Esophagus (tissue), 2 donors: ENCODE results near the gene THBS3. TPM values are rescaled to one million over a fixed set of nuclear protein-coding genes. Genes with fewer than 3 reads are reported as not detected.

Experiments
- H3K27ac ChIP-seq, 2 donors: one replicate each; pipeline ENCODE4 v1.5.1; 2013; ENCODE audit warnings: low read depth in 2 of 2, mild to moderate bottlenecking in 2 of 2, inconsistent platforms in 1 of 2, low read length in 1 of 2, moderate library complexity in 1 of 2
- H3K27me3 ChIP-seq, 2 donors: one replicate each; pipeline ENCODE4 v1.6.1; 2013; ENCODE audit warnings: low read length in 2 of 2, control low read depth in 1 of 2, mild to moderate bottlenecking in 1 of 2; ENCODE audit not compliant: insufficient read depth in 2 of 2, control insufficient read depth in 1 of 2
- H3K36me3 ChIP-seq, 2 donors: one replicate each; pipeline ENCODE4 v1.6.1; 2013; ENCODE audit warnings: low read length in 1 of 2; ENCODE audit not compliant: control insufficient read depth in 2 of 2, insufficient read depth in 2 of 2
- H3K4me1 ChIP-seq, 2 donors: one replicate each; pipeline ENCODE4 v1.6.1; 2013; ENCODE audit warnings: low read length in 1 of 2; ENCODE audit not compliant: control insufficient read depth in 2 of 2, insufficient read depth in 2 of 2
- H3K4me3 ChIP-seq, 2 donors: one replicate each; pipeline ENCODE4 v1.5.1; 2013; ENCODE audit warnings: low read length in 2 of 2, mild to moderate bottlenecking in 2 of 2, low read depth in 1 of 2, moderate library complexity in 1 of 2
- H3K9me3 ChIP-seq, 2 donors: one replicate each; pipeline ENCODE4 v1.6.1; 2013; ENCODE audit warnings: mild to moderate bottlenecking in 2 of 2, low read depth in 1 of 2, low read length in 1 of 2, moderate library complexity in 1 of 2; ENCODE audit not compliant: control insufficient read depth in 2 of 2, insufficient read depth in 1 of 2
- WGBS, 2 donors: extraction: QIAGEN DNeasy Blood & Tissue Kit; methylation state at CpG; one replicate each; pipeline ENCODE4 v1.1.7; 2013; 5-methylcytosine and 5-hydroxymethylcytosine counted together
- polyA plus RNA-seq, 2 donors: library from polyadenylated mRNA; stranded (reverse); fragments of 200-250 nt; gene quantifications; one replicate each; pipeline ENCODE4 v1.2.3, GENCODE V29; 2013
- donor health status: healthy with polysubstance abuse.
- donor health status: Bipolar disorder and iron deficiency.

Gene THBS3
- polyA plus RNA-seq, 2 donors = 12.9 to 41.5 TPM

DNA sequence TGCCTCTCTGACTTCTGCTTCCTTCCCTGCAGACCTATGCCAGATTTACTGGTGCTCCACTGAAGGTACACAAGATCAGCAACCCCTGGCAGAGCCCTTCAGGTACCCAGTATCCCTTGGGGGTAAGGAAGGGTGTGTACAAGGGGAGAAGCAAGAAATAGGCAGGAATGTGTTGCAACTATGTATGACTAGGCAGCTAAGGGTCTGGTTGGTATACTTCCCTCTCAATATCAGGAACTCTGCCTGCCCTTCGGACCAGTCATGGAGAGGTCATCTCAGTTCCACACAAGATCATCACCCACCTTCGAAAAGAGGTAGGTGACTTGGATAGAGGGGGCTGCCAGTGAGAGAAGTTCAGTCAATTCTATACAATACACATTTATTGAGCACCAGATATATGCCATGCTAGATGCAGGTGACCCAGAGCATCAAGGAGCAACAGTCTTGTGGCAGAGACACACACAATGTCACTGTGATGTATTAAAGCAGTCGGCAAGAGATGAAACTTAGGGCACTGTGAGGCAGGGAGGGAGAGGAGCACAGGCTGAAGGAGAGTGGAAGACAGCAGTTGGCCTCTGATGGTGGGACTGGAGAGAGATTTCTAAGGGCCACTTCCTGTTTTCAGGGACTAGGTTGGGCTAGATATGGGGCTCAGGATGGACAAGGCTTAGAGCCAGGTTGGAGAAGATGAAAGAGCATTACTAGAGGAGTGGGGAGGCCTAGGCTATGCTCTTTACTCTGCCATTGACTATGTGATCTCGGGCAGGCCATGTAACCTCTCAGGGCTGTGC, 2.8 kb upstream of the THBS3 start:
- H3K27me3 ChIP-seq = no peaks in the 10 kb centered on the region
- H3K27ac ChIP-seq = peak overlapping the region in 1 of 2 donors; percentile 13
- 78 to 85% methylated on average over 4 of the region's 4 CpGs for WGBS, 2 donors
- no peaks in the 10 kb centered on the region for H3K4me1 ChIP-seq
- H3K9me3 ChIP-seq = no peaks in the 10 kb centered on the region
- H3K4me3 ChIP-seq = no peak overlapping the region
- H3K36me3 ChIP-seq = peaks cover 0 to 3% of the 10 kb centered on the region in 2 donors

DNA sequence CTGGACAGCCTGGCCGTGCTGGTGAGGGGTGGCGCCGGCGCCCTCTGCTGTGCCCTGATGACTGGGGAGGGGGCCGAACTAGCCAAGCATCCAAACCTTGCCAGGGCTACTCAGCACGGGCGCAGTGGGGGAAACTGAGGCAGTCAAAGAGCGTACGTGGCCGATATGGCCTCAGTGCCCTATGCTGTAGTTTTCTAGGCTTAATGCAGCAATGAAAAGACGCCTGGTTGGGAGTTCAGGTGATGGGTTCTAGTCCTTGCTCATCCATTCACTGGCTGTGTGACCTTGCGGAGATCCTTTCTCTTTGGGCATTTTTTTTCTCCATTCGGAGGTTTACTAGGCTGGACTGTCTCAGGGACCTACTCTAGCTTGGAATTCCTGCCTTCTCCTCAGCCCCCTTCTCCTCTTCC, 1.6 kb upstream of the THBS3 start:
- peak overlapping the region; percentile 94 to 95 for H3K27ac ChIP-seq
- peak overlapping the region; percentile 67 to 70 for H3K4me3 ChIP-seq
- 3 to 4% methylated on average over 13 of the region's 13 CpGs for WGBS, 2 donors
- H3K4me1 ChIP-seq = no peaks in the 10 kb centered on the region
- H3K9me3 ChIP-seq = no peaks in the 10 kb centered on the region
- H3K36me3 ChIP-seq = peaks cover 0 to 2% of the 10 kb centered on the region in 2 donors
- no peaks in the 10 kb centered on the region for H3K27me3 ChIP-seq

DNA sequence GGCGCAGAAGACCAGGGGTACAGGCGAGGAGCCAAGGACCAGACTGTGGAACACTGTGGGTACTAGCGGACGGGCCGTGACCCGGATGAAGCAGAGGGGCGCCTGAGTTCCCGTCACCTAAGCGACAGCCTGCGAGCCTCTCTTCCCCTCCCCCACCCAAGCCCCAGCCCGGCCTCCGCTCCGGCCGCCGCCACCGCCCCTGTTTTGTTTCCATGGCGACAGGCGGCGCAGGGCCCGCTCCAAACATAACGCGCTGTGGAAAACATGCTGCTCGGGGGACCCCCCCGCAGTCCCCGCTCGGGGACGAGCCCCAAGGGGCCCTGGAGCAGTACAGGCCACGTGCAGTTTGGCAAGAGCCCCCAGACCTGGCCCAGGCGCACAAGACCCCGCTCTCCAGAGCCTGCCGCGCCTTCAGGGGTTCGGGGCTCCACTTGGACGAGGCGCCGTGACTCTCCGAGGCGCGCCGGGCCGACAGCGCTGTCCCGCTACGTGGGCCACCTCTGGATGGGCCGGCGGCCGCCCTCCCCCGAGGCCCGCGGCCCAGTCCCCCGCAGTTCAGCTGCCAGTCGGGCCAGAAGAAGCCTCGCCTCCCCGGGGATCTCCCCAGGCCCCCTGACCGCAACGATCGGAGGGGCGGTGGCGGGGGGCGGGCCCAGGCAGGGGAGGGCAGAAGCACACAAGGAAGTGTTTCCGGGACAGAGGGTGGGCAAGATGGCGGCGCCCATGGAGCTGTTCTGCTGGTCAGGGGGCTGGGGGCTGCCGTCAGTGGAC, 1.0 kb upstream of the THBS3 start, which contains the start of gene MTX1:
MTX1 (plus strand) TSS at position 155 of the 771 bp plus-strand sequence; CDS start at position 265, 110 bp downstream.
- peaks cover 0 to 2% of the 10 kb centered on the region in 2 donors for H3K36me3 ChIP-seq
- H3K9me3 ChIP-seq = no peaks in the 10 kb centered on the region
- H3K27ac ChIP-seq = peak within 1 kb of the TSS; percentile 94 to 95
- 0 to 1% methylated on average over 51 to 64 of the region's 64 CpGs for WGBS, 2 donors
- H3K4me1 ChIP-seq = no peaks in the 10 kb centered on the region
- no peaks in the 10 kb centered on the region for H3K27me3 ChIP-seq
- peak within 1 kb of the TSS; percentile 67 to 70 for H3K4me3 ChIP-seq

DNA sequence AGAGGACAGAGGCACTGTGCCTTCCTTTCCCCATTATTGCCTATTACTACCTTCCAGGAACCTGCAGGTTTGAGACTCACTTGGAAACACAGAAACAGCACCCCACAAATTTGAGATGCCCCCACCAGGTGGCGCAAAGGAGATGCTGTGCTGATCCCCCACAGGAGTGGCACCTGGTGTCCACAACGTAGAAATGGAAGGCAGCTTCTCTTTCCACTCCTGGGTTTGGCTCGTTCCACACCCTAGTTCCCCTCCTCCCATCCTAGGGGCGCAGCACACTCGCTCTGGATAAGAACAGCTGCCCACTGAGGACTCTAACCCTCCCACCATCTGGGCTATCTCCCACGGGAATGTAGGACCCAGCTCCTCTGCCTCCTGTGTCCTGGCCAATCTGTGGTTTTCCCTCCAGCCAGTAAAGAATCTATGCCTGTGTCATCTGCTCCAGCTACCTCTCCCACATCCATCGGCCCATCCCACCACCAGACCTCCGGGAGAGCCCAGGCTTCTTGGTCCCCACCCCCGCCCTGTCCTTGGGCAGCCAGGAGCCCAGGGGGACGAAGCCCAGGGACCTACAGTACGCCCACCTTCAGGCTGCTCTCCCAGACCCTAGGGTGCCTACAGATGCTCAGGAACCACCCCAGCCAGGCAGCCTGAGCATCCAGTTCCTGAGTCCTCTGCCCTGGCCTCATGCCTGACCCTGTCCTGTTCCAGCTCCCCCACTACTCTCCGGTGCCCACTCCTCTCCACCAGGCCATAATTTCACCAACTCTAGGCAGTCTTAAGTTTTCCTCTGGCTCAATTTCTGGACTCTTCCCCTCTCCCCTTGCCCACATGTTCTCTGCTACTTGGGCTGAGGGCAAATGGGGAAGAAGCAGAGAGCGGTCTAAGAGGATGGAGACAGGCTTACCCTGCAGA, 549 bp downstream of the THBS3 start:
- WGBS, 2 donors = 20 to 30% methylated on average over 13 of the region's 13 CpGs
- peak overlapping the region; percentile 12 to 31 for H3K4me3 ChIP-seq
- no peaks in the 10 kb centered on the region for H3K4me1 ChIP-seq
- no peaks in the 10 kb centered on the region for H3K27me3 ChIP-seq
- peak overlapping the region; percentile 94 to 95 for H3K27ac ChIP-seq
- H3K9me3 ChIP-seq = no peaks in the 10 kb centered on the region
- H3K36me3 ChIP-seq = peaks cover 0 to 2% of the 10 kb centered on the region in 2 donors

DNA sequence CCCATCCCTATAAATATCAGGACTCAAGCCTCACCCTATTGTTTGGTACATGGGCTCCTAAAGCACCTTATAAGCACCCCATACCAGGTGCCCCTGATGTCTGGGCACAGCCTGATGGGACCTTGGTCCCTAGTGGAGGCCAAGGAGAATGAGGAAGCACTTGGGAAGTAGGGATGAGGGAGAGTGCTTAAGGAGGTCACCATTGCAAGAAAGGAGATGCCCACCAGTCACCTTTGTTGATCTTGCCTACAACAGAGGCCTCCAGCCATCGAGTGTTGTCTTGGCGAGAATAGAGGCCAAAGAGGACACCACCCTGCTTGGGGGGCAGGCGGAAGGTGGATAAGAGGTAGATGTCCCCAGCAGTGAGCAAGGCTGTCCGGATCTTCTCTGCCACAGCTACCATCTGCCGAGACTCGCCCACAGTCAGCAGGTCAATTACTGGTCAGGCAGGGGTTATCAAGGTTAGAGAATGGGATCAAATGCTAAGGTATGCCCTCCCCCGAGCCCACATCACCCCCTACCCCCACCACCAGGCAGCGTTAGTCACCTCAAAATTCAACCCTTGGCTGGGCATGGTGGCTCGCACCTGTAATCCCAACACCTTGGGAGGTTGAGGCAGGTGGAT, 1.6 kb downstream of the THBS3 start:
- Histone ChIP-seq H3K27me3 (no peaks in the 10 kb centered on the region), H3K27ac (no peak overlapping the region), H3K4me3 (no peak overlapping the region), H3K9me3 (no peaks in the 10 kb centered on the region), H3K4me1 (no peaks in the 10 kb centered on the region), H3K36me3 (peaks cover 0 to 6% of the 10 kb centered on the region in 2 donors)
- WGBS, 2 donors = 75 to 77% methylated on average over 9 of the region's 9 CpGs

DNA sequence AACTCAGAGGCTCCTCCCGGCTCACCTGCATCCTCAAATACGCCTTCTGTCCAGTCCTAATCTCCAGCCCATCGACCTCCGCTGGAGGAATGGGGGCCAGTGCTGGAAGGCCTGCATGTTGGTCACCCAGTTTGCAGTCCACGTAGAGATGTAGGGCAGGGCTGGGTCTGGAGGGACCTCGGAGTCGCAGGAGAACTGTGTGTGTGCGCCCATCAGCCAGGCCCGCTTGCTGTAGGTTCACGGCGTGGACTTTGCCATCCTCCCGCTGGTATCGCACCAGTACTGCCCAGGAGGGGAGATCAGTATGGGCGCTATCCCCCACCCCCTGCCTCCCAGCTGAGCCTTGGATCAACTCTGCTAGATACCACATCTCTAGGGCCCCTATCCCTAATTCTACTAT, 2.7 kb downstream of the THBS3 start:
- H3K4me3 ChIP-seq = no peak overlapping the region
- H3K9me3 ChIP-seq = no peaks in the 10 kb centered on the region
- H3K27me3 ChIP-seq = no peaks in the 10 kb centered on the region
- no peak overlapping the region for H3K27ac ChIP-seq
- WGBS, 2 donors = 91 to 94% methylated on average over 14 of the region's 14 CpGs
- H3K36me3 ChIP-seq = peaks cover 0 to 7% of the 10 kb centered on the region in 2 donors
- H3K4me1 ChIP-seq = no peaks in the 10 kb centered on the region

DNA sequence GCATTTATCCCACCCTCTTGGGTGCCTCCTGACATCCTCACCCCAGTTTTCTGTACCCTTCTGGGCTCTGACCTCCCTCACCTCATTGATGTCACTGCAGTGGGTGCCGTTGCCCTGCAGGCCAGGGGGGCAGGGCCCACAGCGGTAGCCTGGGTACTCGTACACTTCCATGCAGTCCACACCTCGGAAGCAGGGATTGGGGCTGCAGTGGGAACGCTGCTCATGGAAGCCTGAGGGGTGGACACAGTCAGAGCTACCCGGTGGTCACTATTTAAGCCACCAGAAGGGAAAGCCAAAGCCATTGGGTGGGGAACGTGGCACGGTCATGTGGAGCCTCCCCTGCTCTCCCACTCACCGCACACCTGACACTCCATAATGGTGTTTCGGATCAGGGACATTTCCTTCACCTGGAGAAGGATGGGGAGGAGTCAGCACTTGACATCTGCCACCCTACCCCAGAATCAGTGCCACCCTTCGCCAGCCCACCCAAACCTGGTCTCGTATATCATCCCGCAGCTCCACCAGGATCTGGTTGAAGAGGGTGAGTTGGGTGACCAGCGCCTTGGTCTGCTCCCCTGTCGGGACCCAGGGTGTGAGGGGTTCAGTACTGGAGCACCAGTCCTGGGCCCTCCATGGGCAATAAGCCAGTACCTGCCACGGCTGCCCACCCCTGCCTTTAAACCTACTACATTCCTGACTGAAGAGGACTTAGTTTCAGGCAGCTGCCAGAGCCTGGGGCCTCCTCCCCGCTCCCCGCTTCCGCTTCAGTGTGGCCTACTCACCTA, 4.8 kb downstream of the THBS3 start:
- Histone ChIP-seq H3K27me3 (no peaks in the 10 kb centered on the region), H3K9me3 (no peaks in the 10 kb centered on the region), H3K4me3 (no peak overlapping the region), H3K27ac (no peak overlapping the region), H3K4me1 (no peaks in the 10 kb centered on the region), H3K36me3 (peaks cover 0 to 15% of the 10 kb centered on the region in 2 donors)
- WGBS, 2 donors = 90 to 92% methylated on average over 19 of the region's 19 CpGs

DNA sequence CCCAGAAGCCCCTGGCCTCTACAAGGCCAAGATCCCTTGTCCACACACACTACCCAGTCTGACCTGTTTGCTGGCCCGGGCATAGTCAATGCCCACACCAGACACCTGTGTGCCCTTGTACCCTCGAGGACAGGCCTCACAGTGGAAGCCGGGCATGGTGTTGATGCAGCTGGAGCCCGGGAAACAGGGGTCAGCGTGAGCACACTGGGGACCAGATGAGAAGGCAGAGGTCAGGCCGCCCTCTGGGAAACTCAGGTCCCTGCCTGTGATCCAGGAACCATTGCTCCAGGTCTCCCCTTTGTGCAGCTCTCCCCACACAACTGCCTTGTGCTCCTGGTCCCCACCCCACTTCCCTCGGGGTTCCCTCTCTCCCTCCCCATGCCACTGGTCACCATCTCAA, 5.5 kb downstream of the THBS3 start:
- H3K9me3 ChIP-seq = no peaks in the 10 kb centered on the region
- no peaks in the 10 kb centered on the region for H3K4me1 ChIP-seq
- 88 to 90% methylated on average over 7 of the region's 7 CpGs for WGBS, 2 donors
- H3K36me3 ChIP-seq = peaks cover 0 to 21% of the 10 kb centered on the region in 2 donors
- no peak overlapping the region for H3K27ac ChIP-seq
- no peaks in the 10 kb centered on the region for H3K27me3 ChIP-seq
- no peak overlapping the region for H3K4me3 ChIP-seq
